IMR-90 (cell line): ENCODE data around the gene DNM3. TPM values are rescaled to one million over a fixed set of nuclear protein-coding genes. Genes with fewer than 3 reads are reported as not detected.

Experiments
- ATAC-seq: fragments of 200-7000 bp; cut with Tn5 transposase; 2 replicates; pipeline ENCODE4 v1.9.1; 2020; ENCODE audit warnings: low read depth, mild to moderate bottlenecking, moderate library complexity
- BruUV-seq: library from RNA; stranded (reverse); fragments of 400-500 nt; replicated peaks from 2 replicates; lab custom pipeline; 2021; lab: Mats Ljungman, UMichigan
- CTCF ChIA-PET: fragments of 300-600 bp; formaldehyde crosslinking; extraction: SDS; loops from one replicate; lab custom pipeline; 2021; ENCODE audit warnings: antibody characterized with exemption; lab: Yijun Ruan, JAX
- POLR2A ChIA-PET: fragments of 300-600 bp; sonication (Branson Sonifier 250); formaldehyde crosslinking; loops from one replicate; lab custom pipeline; 2022; ENCODE audit warnings: antibody characterized with exemption; ENCODE audit not compliant: unreplicated experiment; lab: Charles Lee
- DNase-seq: peaks from one replicate; pipeline ENCODE4 v3.0.0; 2013
- H2AFZ ChIP-seq: replicated peaks from 2 replicates; pipeline ENCODE3; 2013; ENCODE audit warnings: low read length, mild to moderate bottlenecking; ENCODE audit not compliant: poor library complexity
- H2AK5ac ChIP-seq: 2 replicates; pipeline ENCODE4 v1.6.1; 2013; ENCODE audit warnings: low read depth, low read length, inconsistent platforms
- H2AK9ac ChIP-seq: replicated peaks from 2 replicates; pipeline ENCODE3; 2013; ENCODE audit warnings: mild to moderate bottlenecking, low read depth, low read length, moderate library complexity; ENCODE audit not compliant: poor library complexity
- H2BK120ac ChIP-seq: 2 replicates; pipeline ENCODE4 v1.6.1; 2013; ENCODE audit warnings: low read depth, low read length, inconsistent platforms
- H2BK15ac ChIP-seq: 3 replicates; pipeline ENCODE4 v1.6.1; 2013; ENCODE audit warnings: low read depth, low read length, inconsistent platforms
- H2BK20ac ChIP-seq: 2 replicates; pipeline ENCODE4 v1.6.1; 2013; ENCODE audit warnings: low read depth, mild to moderate bottlenecking, inconsistent platforms, low read length, moderate library complexity
- H2BK5ac ChIP-seq: 2 replicates; pipeline ENCODE4 v1.6.1; 2013; ENCODE audit warnings: mild to moderate bottlenecking, low read depth, low read length, inconsistent platforms; ENCODE audit not compliant: poor library complexity, severe bottlenecking
- H3K14ac ChIP-seq: replicated peaks from 2 replicates; pipeline ENCODE4 v1.6.1; 2013; ENCODE audit warnings: low read depth, low read length, inconsistent platforms
- H3K18ac ChIP-seq: 2 replicates; pipeline ENCODE4 v1.6.1; 2013; ENCODE audit warnings: low read depth, low read length, control low read depth
- H3K23ac ChIP-seq: 2 replicates; pipeline ENCODE4 v1.6.1; 2013; ENCODE audit warnings: low read depth, low read length, inconsistent platforms
- H3K27ac ChIP-seq: 2 replicates; pipeline ENCODE4 v1.5.1; 2013; ENCODE audit warnings: mild to moderate bottlenecking, control low read depth, low read length; ENCODE audit not compliant: insufficient read depth
- H3K27me3 ChIP-seq: 2 replicates; pipeline ENCODE4 v1.6.1; 2013; ENCODE audit warnings: low read length; ENCODE audit not compliant: control insufficient read depth, insufficient read depth
- H3K36me3 ChIP-seq: 2 replicates; pipeline ENCODE4 v1.6.1; 2013; ENCODE audit warnings: low read length, mixed read lengths; ENCODE audit not compliant: control insufficient read depth, insufficient read depth
- H3K4ac ChIP-seq: 2 replicates; pipeline ENCODE4 v1.6.1; 2013; ENCODE audit warnings: low read depth, low read length, inconsistent platforms
- H3K4me1 ChIP-seq: 2 replicates; pipeline ENCODE4 v1.6.1; 2013; ENCODE audit warnings: low read length, mixed read lengths; ENCODE audit not compliant: control insufficient read depth, insufficient read depth
- H3K4me2 ChIP-seq: 2 replicates; pipeline ENCODE4 v1.6.1; 2013; ENCODE audit warnings: low read depth, mild to moderate bottlenecking, control low read depth, low read length, moderate library complexity
- H3K4me3 ChIP-seq: 2 replicates; pipeline ENCODE4 v1.5.1; 2013; ENCODE audit warnings: low read depth, mild to moderate bottlenecking, control low read depth, low read length, moderate library complexity; ENCODE audit not compliant: insufficient read depth
- H3K56ac ChIP-seq: 2 replicates; pipeline ENCODE4 v1.6.1; 2013; ENCODE audit warnings: low read length, inconsistent platforms; ENCODE audit not compliant: insufficient read depth; ENCODE audit errors: extremely low read depth
- H3K79me1 ChIP-seq, 2 experiments: 2 replicates each; pipeline ENCODE4 v1.6.1; 2013; ENCODE audit warnings: low read length in 2 of 2, inconsistent platforms in 1 of 2, low read depth in 1 of 2
- H3K9ac ChIP-seq: 2 replicates; pipeline ENCODE4 v1.6.1; 2013; ENCODE audit warnings: low read depth, low read length, control low read depth
- H3K9me1 ChIP-seq: 2 replicates; pipeline ENCODE4 v1.6.1; 2013; ENCODE audit warnings: low read length, inconsistent platforms; ENCODE audit not compliant: insufficient read depth
- H3K9me3 ChIP-seq: 2 replicates; pipeline ENCODE4 v1.6.1; 2013; ENCODE audit warnings: low read length; ENCODE audit not compliant: control insufficient read depth, insufficient read depth
- H4K20me1 ChIP-seq: 2 replicates; pipeline ENCODE4 v1.6.1; 2013; ENCODE audit warnings: low read length, inconsistent platforms; ENCODE audit not compliant: insufficient read depth
- H4K5ac ChIP-seq: 2 replicates; pipeline ENCODE4 v1.6.1; 2013; ENCODE audit warnings: mild to moderate bottlenecking, low read depth, low read length, control low read depth
- H4K8ac ChIP-seq, 2 experiments: 2 replicates each; pipeline ENCODE4 v1.6.1; 2013; ENCODE audit warnings: low read depth in 2 of 2, low read length in 2 of 2, control low read depth in 1 of 2, inconsistent platforms in 1 of 2
- H4K91ac ChIP-seq: 2 replicates; pipeline ENCODE4 v1.6.1; 2013; ENCODE audit warnings: low read depth, low read length, inconsistent platforms; ENCODE audit not compliant: insufficient read depth
- CHD1 ChIP-seq: IDR thresholded peaks from 2 replicates; pipeline ENCODE4 v1.6.1; 2012; ENCODE audit warnings: low read depth, low read length, improper control_type of control experiment
- MAZ ChIP-seq: IDR thresholded peaks from 2 replicates; pipeline ENCODE4 v1.6.1; 2012; ENCODE audit warnings: low read depth, mild to moderate bottlenecking, low read length, improper control_type of control experiment, moderate library complexity, borderline replicate concordance
- POLR2A ChIP-seq: IDR thresholded peaks from 2 replicates; pipeline ENCODE4 v1.6.1; 2012; ENCODE audit warnings: mild to moderate bottlenecking, low read depth, low read length
- RAD21 ChIP-seq: IDR thresholded peaks from 2 replicates; pipeline ENCODE4 v1.6.1; 2012; ENCODE audit warnings: low read length, improper control_type of control experiment
- RFX5 ChIP-seq: IDR thresholded peaks from 2 replicates; pipeline ENCODE4 v1.8.0; 2012; ENCODE audit warnings: low read depth, mild to moderate bottlenecking, low read length, moderate library complexity
- SMC3 ChIP-seq: fragments of 150-350 bp; IDR thresholded peaks from 2 replicates; pipeline ENCODE4 v1.6.1; 2016; ENCODE audit warnings: low read depth, mild to moderate bottlenecking, antibody characterized with exemption, low read length, moderate library complexity
- USF2 ChIP-seq: fragments of 150-350 bp; IDR thresholded peaks from 2 replicates; pipeline ENCODE4 v1.6.1; 2017; ENCODE audit warnings: mild to moderate bottlenecking, antibody characterized with exemption, low read length, low read depth
- WGBS, 2 experiments: methylation state at CpG; one replicate each; pipeline versions ENCODE4 v1.1.5 to v1.1.7; 2013; ENCODE audit warnings: missing lambda C conversion rate in 2 of 2; ENCODE audit not compliant: insufficient read length in 1 of 2; ENCODE audit errors: extremely low coverage in 2 of 2; 5-methylcytosine and 5-hydroxymethylcytosine counted together
- dilution Hi-C: fragments of 300-500 bp; cut with HindIII; formaldehyde crosslinking; loops from one replicate; pipeline ENCODE4 v1.14.3; 2018; ENCODE audit warnings: low sequenced_read_pairs; ENCODE audit not compliant: unreplicated experiment
- in situ Hi-C: fragments of 300-500 bp; cut with MboI; formaldehyde crosslinking; loops from 3 replicates; pipeline ENCODE4 v1.14.3; 2019; ENCODE audit warnings: low sequenced_read_pairs, inconsistent platforms, mixed read lengths
- intact Hi-C: fragments of 100-400 bp; cut with micrococcal nuclease; formaldehyde crosslinking; loops from 2 replicates; pipeline ENCODE4 v1.10.0; 2022
- polyA plus RNA-seq, 3 experiments: library from polyadenylated mRNA; depleted of rRNA; stranded (reverse); fragments of >200 nt; gene quantifications; 2 replicates each; pipeline ENCODE4 v1.2.3, GENCODE V29; 2012; ENCODE audit warnings: low replicate concordance in 1 of 3
- total RNA-seq: library from RNA; depleted of rRNA; stranded (reverse); fragments of >200 nt; gene quantifications from 2 replicates; pipeline ENCODE4 v1.2.3, GENCODE V29; 2012
- TF ChIP-seq, protein P1 (sequence below): conservative IDR thresholded peaks from 2 replicates; pipeline ENCODE4 v1.5.1; 2012; ENCODE audit warnings: mild to moderate bottlenecking, low read depth, low read length, improper control_type of control experiment

DNM3 gene
- total and polyA plus RNA-seq, 2 of the 4 experiments (the other 2 are of a cell fraction) = 0.36 TPM

DNA sequence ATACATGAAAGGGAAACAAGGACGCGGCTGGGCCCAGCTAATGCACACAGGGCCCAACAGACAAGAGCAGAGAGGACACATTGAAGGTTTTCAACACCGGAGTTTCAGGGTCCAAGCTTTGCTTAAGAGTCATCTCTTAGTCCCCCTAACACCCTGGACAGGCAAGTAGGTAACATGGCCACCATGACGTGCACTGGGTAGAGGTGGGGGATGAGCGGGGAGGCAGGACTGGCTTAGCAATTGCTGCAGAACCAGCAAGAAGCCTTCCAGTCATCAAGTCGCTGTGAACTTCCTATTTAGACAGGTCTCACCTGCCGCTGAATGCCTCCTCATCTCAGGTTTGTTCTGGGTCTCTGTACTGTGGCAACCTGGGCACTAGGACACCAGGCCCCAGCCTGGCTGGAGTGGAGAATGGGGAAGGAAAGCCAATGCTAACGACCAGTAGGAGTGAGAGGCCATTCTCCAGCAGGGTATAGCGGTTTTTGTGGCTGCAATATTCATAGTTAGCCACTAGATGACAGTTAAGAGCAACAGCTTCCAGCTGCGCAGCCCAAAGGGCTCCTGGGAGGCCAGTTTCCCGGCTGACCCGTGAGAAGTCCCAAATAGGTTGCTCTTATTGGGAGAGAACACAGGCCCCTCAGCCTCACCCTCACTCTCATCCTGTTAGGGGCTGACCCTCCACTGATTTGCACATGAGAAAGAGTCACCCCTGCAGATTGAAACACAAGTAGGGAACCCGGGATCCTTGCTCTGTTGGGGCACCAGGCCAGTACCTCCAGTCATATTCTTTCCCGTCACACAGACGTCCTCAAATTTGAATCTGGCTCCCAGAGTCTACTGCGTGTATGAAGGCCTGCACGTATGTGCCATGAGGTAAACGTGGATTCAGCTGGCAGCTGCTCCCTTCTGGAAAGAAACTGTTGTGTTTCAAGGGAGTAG is 608.6 kb downstream of the DNM3 start:
- Histone ChIP-seq H3K9me1 (peaks cover 7% of the 10 kb centered on the region; the same call in 1 of the 2 replicates), H3K23ac (no peak overlapping the region), H3K18ac (no peak overlapping the region), H3K79me1 (no peaks in the 10 kb centered on the region), H3K14ac (no peak overlapping the region), H3K9ac (no peak overlapping the region), H3K4me2 (no peak overlapping the region; the same call in 1 of the 2 replicates), H3K4me1 (peaks cover 10% of the 10 kb centered on the region), H3K27me3 (peaks cover 5% of the 10 kb centered on the region), H3K27ac (no peak overlapping the region), H3K9me3 (no peaks in the 10 kb centered on the region), H4K20me1 (no peaks in the 10 kb centered on the region), H4K8ac (peak overlapping the region in 1 of 2 experiments; percentile 43; a peak in 1 of 4 replicates), H2BK120ac (no peak overlapping the region), H4K91ac (no peak overlapping the region), H2AK9ac (no peak overlapping the region), H2BK15ac (no peak overlapping the region; the same call in 2 of the 3 replicates), H4K5ac (no peak overlapping the region), H2BK20ac (no peak overlapping the region; the same call in 1 of the 2 replicates), H3K36me3 (no peaks in the 10 kb centered on the region), H3K4me3 (no peak overlapping the region), H2AK5ac (no peak overlapping the region), H3K4ac (no peak overlapping the region), H3K56ac (no peak overlapping the region), H2AFZ (peak overlapping the region; percentile 79), H2BK5ac (no peak overlapping the region)
- dilution Hi-C loops (no loop called here), intact Hi-C loops (loop anchor here (1.0 to 2.0 kb wide), 2 partner anchors 83 to 269 kb away; partner anchors contain the start of gene SUCO), in situ Hi-C loops (loop anchor here (5.0 kb wide), 1 partner anchor 267 kb away; no protein-coding TSS in a partner anchor)
- CTCF ChIA-PET = interaction anchor here (0.6 to 1.6 kb wide), 2 partner anchors 23 to 270 kb away, joined by 3 to 10 read pairs; no protein-coding TSS in a partner anchor
- peak; percentile 95 for ATAC-seq
- BruUV-seq = no TSS peak
- no peak for TF ChIP-seq USF2
- TF ChIP-seq, protein P1, sequence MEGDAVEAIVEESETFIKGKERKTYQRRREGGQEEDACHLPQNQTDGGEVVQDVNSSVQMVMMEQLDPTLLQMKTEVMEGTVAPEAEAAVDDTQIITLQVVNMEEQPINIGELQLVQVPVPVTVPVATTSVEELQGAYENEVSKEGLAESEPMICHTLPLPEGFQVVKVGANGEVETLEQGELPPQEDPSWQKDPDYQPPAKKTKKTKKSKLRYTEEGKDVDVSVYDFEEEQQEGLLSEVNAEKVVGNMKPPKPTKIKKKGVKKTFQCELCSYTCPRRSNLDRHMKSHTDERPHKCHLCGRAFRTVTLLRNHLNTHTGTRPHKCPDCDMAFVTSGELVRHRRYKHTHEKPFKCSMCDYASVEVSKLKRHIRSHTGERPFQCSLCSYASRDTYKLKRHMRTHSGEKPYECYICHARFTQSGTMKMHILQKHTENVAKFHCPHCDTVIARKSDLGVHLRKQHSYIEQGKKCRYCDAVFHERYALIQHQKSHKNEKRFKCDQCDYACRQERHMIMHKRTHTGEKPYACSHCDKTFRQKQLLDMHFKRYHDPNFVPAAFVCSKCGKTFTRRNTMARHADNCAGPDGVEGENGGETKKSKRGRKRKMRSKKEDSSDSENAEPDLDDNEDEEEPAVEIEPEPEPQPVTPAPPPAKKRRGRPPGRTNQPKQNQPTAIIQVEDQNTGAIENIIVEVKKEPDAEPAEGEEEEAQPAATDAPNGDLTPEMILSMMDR = peak; percentile 80
- no peak for TF ChIP-seq MAZ
- peak; percentile 58 for TF ChIP-seq SMC3
- no peak for TF ChIP-seq POLR2A
- no peak for TF ChIP-seq RFX5
- peak; percentile 76 for TF ChIP-seq RAD21
- TF ChIP-seq CHD1 = no peak
- DNase-seq = peak; percentile 51
- POLR2A ChIA-PET = no interaction called here
- 54% methylated on average over 6 of the region's 18 CpGs; no CpG with 5 or more reads in 1 of the 2 experiments for WGBS, 2 experiments
